Astrocyte (in vitro differentiated cells and primary cell): ENCODE measurements around the gene ATF7. TPM values are rescaled to one million over a fixed set of nuclear protein-coding genes. Genes with fewer than 3 reads are reported as not detected.

Source experiments
- DNase-seq: peaks from one replicate; pipeline ENCODE4 v3.0.0-alpha.2; 2010; ENCODE audit warnings: low read depth
- FAIRE-seq: peaks from 2 replicates; lab custom pipeline; 2011; peaks lifted over from hg19 to GRCh38; lab: Jason Lieb, UNC
- H2AFZ ChIP-seq: 2 replicates; pipeline ENCODE4 v1.6.0; 2012; ENCODE audit warnings: low read depth, low read length, inconsistent platforms
- H3K27ac ChIP-seq: 2 replicates; pipeline ENCODE4 v1.5.1; 2011; ENCODE audit warnings: low read depth, low read length, inconsistent platforms
- H3K27me3 ChIP-seq: 2 replicates; pipeline ENCODE4 v1.6.0; 2011; ENCODE audit warnings: low read length, inconsistent platforms; ENCODE audit not compliant: insufficient read depth
- H3K36me3 ChIP-seq: 2 replicates; pipeline ENCODE4 v1.5.1; 2011; ENCODE audit warnings: low read length, inconsistent platforms; ENCODE audit not compliant: insufficient read depth
- H3K4me1 ChIP-seq: 2 replicates; pipeline ENCODE4 v1.5.1; 2011; ENCODE audit warnings: low read length, inconsistent platforms; ENCODE audit not compliant: insufficient read depth
- H3K4me2 ChIP-seq: 2 replicates; pipeline ENCODE4 v1.6.0; 2012; ENCODE audit warnings: low read length, inconsistent platforms
- H3K4me3 ChIP-seq: 2 replicates; pipeline ENCODE4 v1.5.1; 2011; ENCODE audit warnings: low read depth, mild to moderate bottlenecking, low read length, inconsistent platforms; ENCODE audit not compliant: insufficient read depth
- H3K79me2 ChIP-seq: 2 replicates; pipeline ENCODE4 v1.6.0; 2012; ENCODE audit warnings: mild to moderate bottlenecking, low read length, inconsistent platforms; ENCODE audit not compliant: insufficient read depth
- H3K9ac ChIP-seq: 2 replicates; pipeline ENCODE4 v1.6.0; 2012; ENCODE audit warnings: mild to moderate bottlenecking, low read length, inconsistent platforms
- H3K9me3 ChIP-seq: 2 replicates; pipeline ENCODE4 v1.5.1; 2012; ENCODE audit warnings: low read depth, mild to moderate bottlenecking, low read length, inconsistent platforms; ENCODE audit not compliant: insufficient read depth
- H4K20me1 ChIP-seq: 2 replicates; pipeline ENCODE4 v1.6.0; 2012; ENCODE audit warnings: low read length, inconsistent platforms; ENCODE audit not compliant: insufficient read depth
- H3K27ac Mint-ChIP-seq: one replicate; pipeline ENCODE4 v1.8.0; 2021; ENCODE audit warnings: mild to moderate bottlenecking, mixed read lengths; ENCODE audit not compliant: unreplicated experiment
- H3K27me3 Mint-ChIP-seq: one replicate; pipeline ENCODE4 v1.8.0; 2021; ENCODE audit warnings: low read depth, mixed read lengths; ENCODE audit not compliant: unreplicated experiment
- H3K36me3 Mint-ChIP-seq: one replicate; pipeline ENCODE4 v1.8.0; 2021; ENCODE audit warnings: low read depth, mixed read lengths; ENCODE audit not compliant: unreplicated experiment
- H3K4me1 Mint-ChIP-seq: one replicate; pipeline ENCODE4 v1.8.0; 2021; ENCODE audit warnings: low read depth, mixed read lengths; ENCODE audit not compliant: unreplicated experiment
- H3K4me3 Mint-ChIP-seq: one replicate; pipeline ENCODE4 v1.8.0; 2021; ENCODE audit warnings: mild to moderate bottlenecking, moderate library complexity, mixed read lengths; ENCODE audit not compliant: unreplicated experiment
- H3K9me3 Mint-ChIP-seq: one replicate; pipeline ENCODE4 v1.8.0; 2021; ENCODE audit warnings: mild to moderate bottlenecking, mixed read lengths; ENCODE audit not compliant: unreplicated experiment
- EZH2 ChIP-seq: IDR thresholded peaks from 2 replicates; pipeline ENCODE4 v1.6.1; 2012; ENCODE audit warnings: mild to moderate bottlenecking, low read length, inconsistent platforms; ENCODE audit not compliant: insufficient read depth
- total RNA-seq: library from RNA; stranded (reverse); gene quantifications from 2 replicates; pipeline ENCODE4 v1.2.1, GENCODE V29; 2021
- TF ChIP-seq, protein P1 (sequence below): IDR thresholded peaks from 2 replicates; pipeline ENCODE4 v1.5.1; 2011; ENCODE audit warnings: low read depth, mild to moderate bottlenecking, inconsistent platforms, low read length, moderate library complexity; ENCODE audit not compliant: insufficient read depth

ATF7 gene
- total RNA-seq, 1 donor from 2014 or later, result 38.3 TPM

DNA sequence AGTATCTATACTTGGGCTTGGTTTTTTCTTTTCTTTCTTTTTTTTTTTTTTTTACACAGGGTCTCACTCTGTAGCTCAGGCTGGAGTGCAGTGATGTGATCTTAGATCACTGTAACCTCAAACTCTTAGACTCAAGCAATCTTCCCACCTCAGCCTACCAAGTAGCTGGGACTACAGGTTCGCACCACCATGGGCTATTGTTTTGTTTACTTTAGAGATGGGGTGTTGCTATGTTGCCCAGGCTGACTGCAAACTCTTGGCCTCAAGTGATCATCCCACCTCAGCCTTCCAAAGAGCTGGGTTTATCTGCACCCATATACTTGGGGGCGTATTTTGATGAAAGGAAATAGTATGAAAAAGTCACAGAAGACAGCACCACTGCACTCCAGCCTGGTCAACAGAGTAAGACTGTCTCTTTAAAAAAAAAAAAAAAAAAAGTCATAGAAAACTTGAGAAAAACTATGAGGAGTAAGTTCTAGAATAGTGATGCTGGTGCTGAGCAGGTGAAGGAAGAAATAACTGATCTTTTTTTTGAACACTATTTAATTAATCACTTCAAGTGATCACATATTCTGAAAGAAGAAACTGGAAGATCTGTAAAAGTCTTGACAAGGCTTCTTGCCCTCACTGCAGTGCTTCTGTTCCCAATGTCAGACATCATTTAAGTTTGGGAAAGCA lies 65.1 kb downstream of the ATF7 start:
- Histone ChIP-seq H2AFZ (no peak overlapping the region), H3K36me3 (no peaks in the 10 kb centered on the region), H3K27me3 (no peaks in the 10 kb centered on the region), H3K4me1 (peaks cover 30% of the 10 kb centered on the region), H4K20me1 (peaks cover 6% of the 10 kb centered on the region), H3K79me2 (peaks cover 15% of the 10 kb centered on the region), H3K9ac (peak overlapping the region; percentile 15), H3K4me2 (peak overlapping the region; percentile 72), H3K4me3 (no peak overlapping the region), H3K27ac (peak overlapping the region; percentile 84), H3K9me3 (no peaks in the 10 kb centered on the region)
- no peak for FAIRE-seq
- peak overlapping the region; percentile 95 for H3K27ac Mint-ChIP-seq
- TF ChIP-seq, protein P1, sequence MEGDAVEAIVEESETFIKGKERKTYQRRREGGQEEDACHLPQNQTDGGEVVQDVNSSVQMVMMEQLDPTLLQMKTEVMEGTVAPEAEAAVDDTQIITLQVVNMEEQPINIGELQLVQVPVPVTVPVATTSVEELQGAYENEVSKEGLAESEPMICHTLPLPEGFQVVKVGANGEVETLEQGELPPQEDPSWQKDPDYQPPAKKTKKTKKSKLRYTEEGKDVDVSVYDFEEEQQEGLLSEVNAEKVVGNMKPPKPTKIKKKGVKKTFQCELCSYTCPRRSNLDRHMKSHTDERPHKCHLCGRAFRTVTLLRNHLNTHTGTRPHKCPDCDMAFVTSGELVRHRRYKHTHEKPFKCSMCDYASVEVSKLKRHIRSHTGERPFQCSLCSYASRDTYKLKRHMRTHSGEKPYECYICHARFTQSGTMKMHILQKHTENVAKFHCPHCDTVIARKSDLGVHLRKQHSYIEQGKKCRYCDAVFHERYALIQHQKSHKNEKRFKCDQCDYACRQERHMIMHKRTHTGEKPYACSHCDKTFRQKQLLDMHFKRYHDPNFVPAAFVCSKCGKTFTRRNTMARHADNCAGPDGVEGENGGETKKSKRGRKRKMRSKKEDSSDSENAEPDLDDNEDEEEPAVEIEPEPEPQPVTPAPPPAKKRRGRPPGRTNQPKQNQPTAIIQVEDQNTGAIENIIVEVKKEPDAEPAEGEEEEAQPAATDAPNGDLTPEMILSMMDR, result no peak
- no peak for TF ChIP-seq EZH2
- peak overlapping the region; percentile 58 for H3K4me3 Mint-ChIP-seq
- no peaks in the 10 kb centered on the region for H3K9me3 Mint-ChIP-seq
- no peaks in the 10 kb centered on the region for H3K27me3 Mint-ChIP-seq
- H3K36me3 Mint-ChIP-seq, result no peaks in the 10 kb centered on the region
- H3K4me1 Mint-ChIP-seq, result peaks cover 21% of the 10 kb centered on the region
- no peak for DNase-seq

GRCh38 chr12:53560351-53560750 lies 65.8 kb downstream of the ATF7 start:
- FAIRE-seq (peak; percentile 20), DNase-seq (peak; percentile 91)
- H3K36me3 ChIP-seq, result no peaks in the 10 kb centered on the region
- peaks cover 6% of the 10 kb centered on the region for H4K20me1 ChIP-seq
- Mint-ChIP-seq H3K4me1 (peaks cover 21% of the 10 kb centered on the region), H3K4me3 (no peak overlapping the region), H3K27me3 (no peaks in the 10 kb centered on the region), H3K9me3 (no peaks in the 10 kb centered on the region), H3K36me3 (no peaks in the 10 kb centered on the region), H3K27ac (peak overlapping the region; percentile 11)
- no peaks in the 10 kb centered on the region for H3K9me3 ChIP-seq
- no peak for TF ChIP-seq EZH2
- peak overlapping the region; percentile 84 for H3K27ac ChIP-seq
- H3K4me3 ChIP-seq, result no peak overlapping the region
- peak overlapping the region; percentile 72 for H3K4me2 ChIP-seq
- H3K79me2 ChIP-seq, result peaks cover 12% of the 10 kb centered on the region
- H3K4me1 ChIP-seq, result peaks cover 30% of the 10 kb centered on the region
- H2AFZ ChIP-seq, result no peak overlapping the region
- no peaks in the 10 kb centered on the region for H3K27me3 ChIP-seq
- peak overlapping the region; percentile 15 for H3K9ac ChIP-seq

GRCh38 chr12:53558631-53559030 lies 67.6 kb downstream of the ATF7 start:
- TF ChIP-seq, protein P1, result no peak
- TF ChIP-seq EZH2, result no peak
- Mint-ChIP-seq H3K36me3 (no peaks in the 10 kb centered on the region), H3K27ac (no peak overlapping the region), H3K27me3 (no peaks in the 10 kb centered on the region), H3K4me1 (peaks cover 18% of the 10 kb centered on the region), H3K4me3 (no peak overlapping the region), H3K9me3 (no peaks in the 10 kb centered on the region)
- DNase-seq, result no peak
- Histone ChIP-seq H3K4me3 (no peak overlapping the region), H2AFZ (no peak overlapping the region), H4K20me1 (peaks cover 6% of the 10 kb centered on the region), H3K36me3 (no peaks in the 10 kb centered on the region), H3K27ac (no peak overlapping the region), H3K4me2 (no peak overlapping the region), H3K4me1 (peaks cover 30% of the 10 kb centered on the region), H3K9me3 (no peaks in the 10 kb centered on the region), H3K9ac (no peak overlapping the region), H3K79me2 (peaks cover 6% of the 10 kb centered on the region), H3K27me3 (no peaks in the 10 kb centered on the region)
- FAIRE-seq, result no peak
